Gastroesophageal sphincter (tissue), 2 donors: ENCODE results near the gene CD79B.

ENCODE experiments used
- POLR2A ChIP-seq, 2 donors: fragments of 450-650 bp; IDR thresholded peaks; one replicate each; pipeline ENCODE4 v1.6.1; 2017; ENCODE audit warnings: antibody characterized with exemption in 2 of 2, mild to moderate bottlenecking in 2 of 2, moderate library complexity in 1 of 2
- POLR2AphosphoS5 ChIP-seq: sonication (generic); formaldehyde crosslinking; IDR thresholded peaks from one replicate; pipeline ENCODE4 v1.6.1; 2017; ENCODE audit warnings: antibody characterized with exemption

DNA sequence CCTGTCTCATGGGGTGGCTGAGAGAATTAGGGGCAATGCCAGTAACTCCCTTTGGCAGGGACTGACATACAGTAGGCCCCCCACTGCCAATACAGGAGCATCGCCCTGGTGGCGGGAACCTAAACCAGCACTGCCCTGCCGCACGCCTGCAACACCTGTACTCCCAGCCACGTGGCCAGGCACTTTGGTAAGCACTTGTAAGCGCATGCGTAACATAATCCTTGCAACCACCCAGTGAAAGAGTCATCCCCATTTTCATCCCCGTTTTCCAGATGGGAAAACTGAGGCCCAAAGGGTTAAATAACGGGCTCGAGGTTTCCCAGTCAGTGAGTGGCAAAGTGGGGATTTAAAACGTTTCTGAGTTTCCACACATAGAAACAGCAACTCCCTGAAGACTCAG is 23.1 kb upstream of the CD79B start:
- TF ChIP-seq POLR2A (IDR thresholded peaks at IDR 0.05) (no peak), POLR2AphosphoS5 (no peak)
